DND-41 (cell line): Measurements from ENCODE around the gene NUBP2.

Source experiments
- ATAC-seq: fragments of 200-7000 bp; cut with Tn5 transposase; 3 replicates; pipeline ENCODE4 v1.9.1; 2021; ENCODE audit warnings: low read depth; ENCODE audit not compliant: insufficient read depth
- DNase-seq: peaks from one replicate; pipeline ENCODE4 v3.0.0-alpha.2; 2020
- H2AFZ ChIP-seq: 2 replicates; pipeline ENCODE4 v1.6.0; 2012; ENCODE audit warnings: low read depth, low read length
- H3K27ac ChIP-seq: 2 replicates; pipeline ENCODE4 v1.5.1; 2012; ENCODE audit warnings: low read length, inconsistent platforms
- H3K27me3 ChIP-seq: fragments of 200-600 bp; sonication (generic); 2 replicates; pipeline ENCODE4 v1.6.0; 2012; ENCODE audit warnings: low read length, mild to moderate bottlenecking, inconsistent platforms; ENCODE audit not compliant: insufficient read depth, poor library complexity
- H3K36me3 ChIP-seq: 2 replicates; pipeline ENCODE4 v1.5.1; 2012; ENCODE audit warnings: low read length, inconsistent platforms; ENCODE audit not compliant: insufficient read depth
- H3K4me1 ChIP-seq: 2 replicates; pipeline ENCODE4 v1.5.1; 2012; ENCODE audit warnings: mild to moderate bottlenecking, low read length; ENCODE audit not compliant: insufficient read depth
- H3K4me2 ChIP-seq: 2 replicates; pipeline ENCODE4 v1.6.0; 2012; ENCODE audit warnings: mild to moderate bottlenecking, moderate library complexity, low read length, inconsistent platforms; ENCODE audit not compliant: insufficient read depth
- H3K4me3 ChIP-seq, 2 experiments: fragments of 200-600 bp in 1 of 2; shearing (Covaris generic) in 1 of 2; 2 replicates each; pipeline ENCODE4 v1.5.1; 2012 to 2016; ENCODE audit warnings: inconsistent platforms in 2 of 2, low read length in 2 of 2, mild to moderate bottlenecking in 2 of 2, low read depth in 1 of 2, moderate library complexity in 1 of 2
- H3K79me2 ChIP-seq: 2 replicates; pipeline ENCODE4 v1.6.0; 2012; ENCODE audit warnings: low read length, inconsistent platforms; ENCODE audit not compliant: insufficient read depth
- H3K9ac ChIP-seq: 2 replicates; pipeline ENCODE4 v1.6.0; 2012; ENCODE audit warnings: low read depth, mild to moderate bottlenecking, inconsistent platforms, low read length, moderate library complexity
- H3K9me3 ChIP-seq: 2 replicates; pipeline ENCODE4 v1.5.1; 2012; ENCODE audit warnings: low read length, moderate library complexity, mild to moderate bottlenecking, inconsistent platforms; ENCODE audit not compliant: insufficient read depth, severe bottlenecking
- H4K20me1 ChIP-seq: 2 replicates; pipeline ENCODE4 v1.6.0; 2012; ENCODE audit warnings: low read length; ENCODE audit not compliant: insufficient read depth
- CTCF ChIP-seq: IDR thresholded peaks from 2 replicates; pipeline ENCODE4 v1.5.1; 2012; ENCODE audit warnings: borderline replicate concordance, low read length, moderate library complexity, mild to moderate bottlenecking; ENCODE audit not compliant: poor library complexity, severe bottlenecking; ENCODE audit errors: extremely low read depth
- EZH2 ChIP-seq: IDR thresholded peaks from 3 replicates; pipeline ENCODE4 v1.6.1; 2012; ENCODE audit warnings: borderline replicate concordance, low read depth, mild to moderate bottlenecking, moderate library complexity, low read length, inconsistent platforms; ENCODE audit not compliant: severe bottlenecking

NUBP2 gene

GRCh38 chr16:1825864-1826690, 43.3 kb downstream of the NUBP2 start:
- DNase-seq (peak; percentile 26), ATAC-seq (peak; percentile 69)
- TF ChIP-seq EZH2 (no peak), CTCF (peak; percentile 26)
- Histone ChIP-seq H3K79me2 (peaks cover 56% of the 10 kb centered on the region), H3K27ac (peak overlapping the region; percentile 70), H4K20me1 (peaks cover 19% of the 10 kb centered on the region), H3K27me3 (no peaks in the 10 kb centered on the region), H3K4me1 (peaks cover 53% of the 10 kb centered on the region), H3K9ac (peak overlapping the region; percentile 73), H3K9me3 (no peaks in the 10 kb centered on the region), H3K4me3 (peak overlapping the region; percentile 19 to 95; a peak in 3 of 4 replicates), H3K36me3 (peaks cover 28% of the 10 kb centered on the region), H2AFZ (peak overlapping the region; percentile 99), H3K4me2 (peak overlapping the region; percentile 90)

GRCh38 chr16:1826691-1827573, 44.2 kb downstream of the NUBP2 start, which contains the start of the genes FAHD1 and HAGH:
TSS of gene FAHD1 (plus strand) at chr16:1827206. CDS start at chr16:1827239, 33 bp downstream.
TSS of gene HAGH (minus strand) at chr16:1826825. CDS start at chr16:1826787, 38 bp downstream.
- Histone ChIP-seq H4K20me1 (peaks cover 18% of the 10 kb centered on the region), H3K27me3 (no peaks in the 10 kb centered on the region), H3K27ac (peak within 1 kb of the TSS; percentile 70), H3K4me3 (peak within 1 kb of the TSS; percentile 57 to 95), H3K4me2 (peak within 1 kb of the TSS; percentile 90), H3K4me1 (peaks cover 53% of the 10 kb centered on the region), H3K9me3 (no peaks in the 10 kb centered on the region), H3K36me3 (peaks cover 23% of the 10 kb centered on the region), H3K79me2 (peaks cover 55% of the 10 kb centered on the region), H3K9ac (peak within 1 kb of the TSS; percentile 73), H2AFZ (peak within 1 kb of the TSS; percentile 99)
- TF ChIP-seq EZH2 (no peak), CTCF (no peak)
- ATAC-seq (peak; percentile 90), DNase-seq (peak; percentile 91)

- TF ChIP-seq EZH2, result no peak
- TF ChIP-seq CTCF, result no peak
- Histone ChIP-seq H3K36me3 (peaks cover 12% of the 10 kb centered on the region), H3K27ac (peak overlapping the region; percentile 23; the same call in 1 of the 2 replicates), H4K20me1 (peaks cover 19% of the 10 kb centered on the region), H3K4me3 (peak overlapping the region in 1 of 2 experiments; percentile 95; a peak in 1 of 4 replicates), H2AFZ (no peak overlapping the region), H3K79me2 (peaks cover 46% of the 10 kb centered on the region), H3K9me3 (no peaks in the 10 kb centered on the region), H3K27me3 (no peaks in the 10 kb centered on the region), H3K9ac (peak overlapping the region; percentile 73; the same call in 1 of the 2 replicates), H3K4me2 (peak overlapping the region; percentile 90; the same call in 1 of the 2 replicates), H3K4me1 (peaks cover 52% of the 10 kb centered on the region)
- ATAC-seq, result no peak
- no peak for DNase-seq
Observed at GRCh38 chr16:1828645-1829410, 46.1 kb downstream of the NUBP2 start.
